GM19025 (cell line): ENCODE data around the gene SCYL3.

Experiments used
- ATAC-seq: cut with Tn5 transposase; IDR thresholded peaks from one replicate; pipeline ENCODE4 v1.9.1; 2021; ENCODE audit warnings: mild to moderate bottlenecking, low read depth, moderate library complexity; ENCODE audit not compliant: unreplicated experiment

The SCYL3 gene

DNA sequence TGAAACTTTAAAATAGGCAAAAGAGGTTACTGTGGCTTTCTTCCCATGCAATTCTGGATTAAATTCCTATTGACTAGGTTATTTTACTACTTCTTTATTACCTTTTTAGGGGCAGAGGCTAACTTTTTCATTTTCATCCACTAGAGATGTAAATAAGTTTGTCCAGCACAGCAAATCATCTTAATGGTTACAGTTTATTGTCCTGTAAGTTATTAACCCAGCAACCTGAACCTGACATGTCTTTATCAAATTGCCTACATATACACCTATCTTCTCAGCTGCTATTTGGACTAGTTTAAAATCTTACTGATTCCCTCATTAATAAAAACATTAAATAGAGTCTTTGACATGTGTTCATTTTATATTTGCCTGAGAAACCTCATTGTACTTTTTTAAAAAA lies 6.9 kb upstream of the SCYL3 start:
- no peak for ATAC-seq

- no peak for ATAC-seq
Measured at GRCh38 chr1:169899519-169900217, 6.0 kb upstream of the SCYL3 start.

DNA sequence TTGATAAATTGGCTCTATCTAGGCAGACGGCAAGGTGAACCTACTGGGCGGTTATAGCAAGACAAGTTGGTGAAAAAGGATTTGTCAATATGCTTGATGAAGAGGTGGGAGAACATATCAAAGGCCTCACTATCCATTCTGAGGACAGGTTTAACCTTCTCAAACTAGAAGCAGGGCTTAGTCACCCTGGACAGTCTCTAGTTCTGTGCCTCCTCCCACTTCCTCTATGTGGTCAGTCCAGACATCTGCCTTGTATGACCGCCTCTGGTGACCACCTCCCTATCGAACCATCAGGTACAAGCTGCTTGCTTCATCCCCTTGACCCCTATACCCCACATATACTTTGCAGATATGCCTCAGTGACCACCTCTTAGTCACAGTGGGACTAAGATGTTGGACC lies 2.3 kb upstream of the SCYL3 start:
- ATAC-seq = no peak

DNA sequence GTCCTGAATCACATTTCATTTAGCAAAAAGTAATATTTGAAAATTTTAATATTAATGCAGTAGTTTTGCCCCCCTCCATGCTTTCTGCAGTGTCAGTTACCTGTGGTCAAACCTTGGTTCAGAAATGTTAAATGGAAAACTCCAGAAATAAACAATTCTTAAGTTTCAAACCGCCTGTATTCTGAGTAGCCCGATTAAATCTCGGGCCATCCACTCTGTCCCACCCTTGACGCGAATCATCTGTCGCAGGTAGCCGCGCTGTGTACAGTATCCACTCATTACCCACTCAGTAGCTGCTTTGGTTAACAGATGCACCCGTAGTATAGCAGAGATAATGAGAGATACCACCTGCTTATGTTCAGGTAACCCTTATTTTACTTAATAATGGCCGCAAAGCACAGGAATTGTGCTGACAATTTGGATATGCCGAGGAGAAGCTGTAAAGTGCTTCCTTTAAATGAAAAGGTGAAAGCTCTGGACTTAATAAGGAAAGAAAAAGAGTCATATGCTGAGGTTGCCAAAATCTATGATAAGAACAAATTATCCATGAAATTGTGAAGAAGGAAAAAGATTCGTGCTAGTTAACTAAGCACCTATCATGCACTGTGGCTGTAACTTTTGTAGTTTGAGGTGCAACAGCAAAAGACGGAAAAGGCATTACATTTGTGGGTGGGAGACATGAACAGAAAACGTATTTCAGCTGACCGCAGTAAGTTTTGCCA lies 889 bp upstream of the SCYL3 start:
- no peak for ATAC-seq

- peak; percentile 21 for ATAC-seq
Measured at GRCh38 chr1:169892927-169893644, 610 bp downstream of the SCYL3 start.

GRCh38 chr1:169892176-169892926 lies 1.3 kb downstream of the SCYL3 start:
- ATAC-seq = no peak

- ATAC-seq = no peak
Measured at GRCh38 chr1:169891539-169891885, 2.2 kb downstream of the SCYL3 start.

- ATAC-seq = no peak
Measured at GRCh38 chr1:169890761-169891538, 2.7 kb downstream of the SCYL3 start.

DNA sequence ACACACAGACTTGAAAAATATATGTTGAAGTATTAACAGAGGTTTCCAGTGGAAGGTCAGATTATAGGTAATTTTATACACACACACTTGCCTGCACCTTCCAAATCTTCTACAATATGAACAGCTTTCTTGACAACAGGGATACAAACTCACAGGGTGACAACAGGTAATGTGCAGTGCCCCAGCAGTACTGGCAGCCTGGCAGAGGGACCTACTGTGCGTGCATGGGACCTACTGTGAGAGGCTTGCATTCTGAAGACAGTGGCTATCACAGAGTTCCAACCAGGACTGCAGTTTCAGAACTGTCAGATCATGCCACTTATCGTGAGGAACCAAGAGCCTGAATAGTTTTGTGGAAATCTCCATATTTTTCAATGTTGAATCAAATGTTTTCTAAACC lies 3.8 kb downstream of the SCYL3 start:
- no peak for ATAC-seq

- no peak for ATAC-seq
Measured at GRCh38 chr1:169886931-169887330, 6.8 kb downstream of the SCYL3 start.

- ATAC-seq = no peak
Measured at GRCh38 chr1:169886422-169886821, 7.3 kb downstream of the SCYL3 start.

DNA sequence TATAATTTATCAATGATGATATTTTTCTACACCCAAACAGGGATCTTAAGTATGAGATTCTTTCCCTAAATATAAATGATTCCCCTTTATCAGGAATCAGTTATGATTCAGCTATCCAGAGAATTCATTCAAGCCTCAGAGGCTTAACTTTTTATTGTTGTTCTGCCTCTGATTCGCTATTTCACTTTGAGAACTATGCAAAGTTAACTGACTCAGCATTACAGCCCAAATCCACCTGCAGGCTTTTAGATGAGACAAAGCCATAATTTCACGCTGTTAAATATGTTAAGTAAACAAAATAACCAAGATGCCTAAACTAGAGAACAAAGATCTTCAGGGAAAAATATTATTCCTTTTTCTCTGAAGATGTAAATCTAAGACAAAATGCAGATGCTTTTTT lies 8.5 kb downstream of the SCYL3 start:
- no peak for ATAC-seq

DNA sequence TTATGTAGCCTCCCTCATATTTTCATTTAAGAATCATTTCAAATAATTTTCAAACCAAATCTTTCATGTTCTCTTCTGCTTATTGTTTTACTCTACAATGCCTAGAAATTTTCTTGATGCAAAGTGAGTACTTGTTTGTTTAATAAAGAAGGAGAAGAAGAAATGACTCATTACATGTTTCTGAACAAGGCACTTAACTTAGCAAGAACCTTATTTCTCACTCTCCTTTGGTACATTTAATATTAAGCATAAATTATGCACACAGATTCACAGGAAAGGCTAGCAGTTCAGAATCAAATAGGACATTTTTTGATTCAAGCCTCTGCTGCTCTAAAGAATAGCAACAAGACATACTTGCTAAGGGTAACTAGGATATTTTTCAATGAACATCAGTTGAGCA lies 9.1 kb downstream of the SCYL3 start:
- ATAC-seq = no peak

DNA sequence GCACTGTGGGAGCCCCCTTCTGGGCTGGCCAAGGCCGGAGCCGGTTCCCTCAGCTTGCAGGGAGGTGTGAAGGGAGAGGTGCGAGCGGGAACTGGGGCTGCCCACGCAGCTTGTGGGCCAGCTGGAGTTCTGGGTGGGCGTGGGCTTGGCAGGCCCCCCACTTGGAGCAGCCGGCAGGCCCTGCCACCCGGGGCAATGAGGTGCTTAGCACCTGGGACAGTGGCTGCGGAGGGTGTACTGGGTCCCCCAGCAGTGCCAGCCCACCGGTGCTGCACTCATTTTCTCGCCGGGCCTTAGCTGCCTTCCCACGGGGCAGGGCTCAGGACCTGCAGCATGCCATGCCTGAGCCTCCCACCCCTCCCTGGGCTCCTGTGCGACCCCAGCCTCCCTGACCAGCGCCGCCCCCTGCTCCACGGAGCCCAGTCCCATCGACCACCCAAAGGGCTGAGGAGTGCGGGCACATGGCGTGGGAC lies 11.6 kb downstream of the SCYL3 start:
- ATAC-seq = no peak

- ATAC-seq = no peak
Measured at GRCh38 chr1:169879034-169879840, 14.5 kb downstream of the SCYL3 start.

DNA sequence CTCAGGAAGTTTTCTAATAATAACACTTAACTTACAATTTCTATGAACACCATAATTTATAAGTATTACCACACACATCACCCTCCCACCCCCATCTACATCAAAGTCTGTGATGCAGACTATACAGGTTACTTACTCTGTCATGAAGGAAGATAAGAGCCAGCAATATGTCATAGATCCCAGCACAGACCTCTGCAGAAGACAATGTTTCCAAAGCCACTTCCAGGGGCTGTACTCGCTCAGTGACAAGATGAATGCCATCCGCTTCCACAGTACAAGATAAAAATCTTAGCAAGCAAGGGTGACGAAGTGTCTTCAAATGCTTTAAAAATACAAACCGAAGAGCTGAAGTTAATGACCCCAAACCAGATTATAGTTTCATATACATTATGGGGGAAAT lies 15.2 kb downstream of the SCYL3 start:
- no peak for ATAC-seq

- no peak for ATAC-seq
Measured at GRCh38 chr1:169877800-169878491, 15.8 kb downstream of the SCYL3 start.

DNA sequence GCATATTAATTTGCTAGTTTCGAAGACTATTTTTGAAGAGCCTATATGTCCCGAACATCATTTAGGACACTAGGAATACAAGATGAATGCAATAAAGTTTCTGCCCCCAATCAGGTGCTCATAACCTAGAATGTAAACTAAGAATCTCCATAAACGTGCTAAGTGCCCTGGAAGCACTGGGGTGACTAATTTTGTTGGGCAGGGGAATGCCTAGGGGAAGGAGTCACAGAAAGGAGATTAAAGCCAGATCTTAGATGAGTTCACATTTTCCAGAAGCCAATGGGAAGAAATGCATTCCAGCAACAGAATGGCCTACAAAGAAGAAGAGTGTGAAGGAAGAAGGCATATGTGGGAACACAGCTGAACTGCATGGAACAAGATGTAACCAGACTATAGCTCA lies 19.5 kb downstream of the SCYL3 start:
- ATAC-seq = no peak
